Stimulated activated CD4-positive, alpha-beta T cell treated with anti-CD3 and anti-CD28 coated beads, TNF-alpha, amount 100 ng/mL, for 1 hour (primary cell): Measurements from ENCODE around the gene ABCA1.

Experiments used
- DNase-seq, 3 donors: peaks; one replicate each; pipeline ENCODE4 v3.0.0-alpha.2; 2020; ENCODE audit warnings: low read depth in 3 of 3, low spot score in 1 of 3

Gene ABCA1

GRCh38 chr9:104800068-104800785 is 127.7 kb downstream of the ABCA1 start:
- no peak for DNase-seq

- no peak for DNase-seq
These were observed 129.6 kb downstream of the ABCA1 start for GRCh38 chr9:104798209-104798995.

GRCh38 chr9:104795857-104796256 is 132.1 kb downstream of the ABCA1 start:
- DNase-seq: no peak

GRCh38 chr9:104795082-104795481 is 132.9 kb downstream of the ABCA1 start:
- no peak for DNase-seq

GRCh38 chr9:104794070-104794469 is 133.9 kb downstream of the ABCA1 start:
- DNase-seq: no peak

GRCh38 chr9:104788251-104788650 is 139.7 kb downstream of the ABCA1 start:
- DNase-seq: no peak

GRCh38 chr9:104787306-104788015 is 140.5 kb downstream of the ABCA1 start:
- DNase-seq: no peak

GRCh38 chr9:104786293-104786692 is 141.7 kb downstream of the ABCA1 start:
- no peak for DNase-seq

GRCh38 chr9:104784098-104784497 is 143.9 kb downstream of the ABCA1 start:
- DNase-seq: no peak

GRCh38 chr9:104783588-104783987 is 144.4 kb downstream of the ABCA1 start:
- DNase-seq: no peak

GRCh38 chr9:104780796-104781395 is 147.1 kb downstream of the ABCA1 start:
- no peak for DNase-seq

GRCh38 chr9:104779946-104780535 is 147.9 kb downstream of the ABCA1 start:
- no peak for DNase-seq

GRCh38 chr9:104779334-104779733 is 148.6 kb downstream of the ABCA1 start:
- DNase-seq: no peak

GRCh38 chr9:104778802-104779201 is 149.2 kb downstream of the ABCA1 start:
- no peak for DNase-seq

- DNase-seq: no peak
These were observed 151.2 kb downstream of the ABCA1 start for GRCh38 chr9:104776797-104777196.

GRCh38 chr9:104775976-104776375 is 152.0 kb downstream of the ABCA1 start:
- no peak for DNase-seq

GRCh38 chr9:104775574-104775936 is 152.4 kb downstream of the ABCA1 start:
- no peak for DNase-seq

- DNase-seq: no peak
These were observed 153.0 kb downstream of the ABCA1 start for GRCh38 chr9:104774831-104775573.

GRCh38 chr9:104774132-104774531 is 153.8 kb downstream of the ABCA1 start:
- no peak for DNase-seq

GRCh38 chr9:104772714-104773510 is 155.0 kb downstream of the ABCA1 start:
- no peak for DNase-seq
